ENCODE data around the gene HIRIP3. TPM values are rescaled to one million over a fixed set of nuclear protein-coding genes. Genes with fewer than 3 reads are reported as not detected.

HIRIP3 gene, protein sequence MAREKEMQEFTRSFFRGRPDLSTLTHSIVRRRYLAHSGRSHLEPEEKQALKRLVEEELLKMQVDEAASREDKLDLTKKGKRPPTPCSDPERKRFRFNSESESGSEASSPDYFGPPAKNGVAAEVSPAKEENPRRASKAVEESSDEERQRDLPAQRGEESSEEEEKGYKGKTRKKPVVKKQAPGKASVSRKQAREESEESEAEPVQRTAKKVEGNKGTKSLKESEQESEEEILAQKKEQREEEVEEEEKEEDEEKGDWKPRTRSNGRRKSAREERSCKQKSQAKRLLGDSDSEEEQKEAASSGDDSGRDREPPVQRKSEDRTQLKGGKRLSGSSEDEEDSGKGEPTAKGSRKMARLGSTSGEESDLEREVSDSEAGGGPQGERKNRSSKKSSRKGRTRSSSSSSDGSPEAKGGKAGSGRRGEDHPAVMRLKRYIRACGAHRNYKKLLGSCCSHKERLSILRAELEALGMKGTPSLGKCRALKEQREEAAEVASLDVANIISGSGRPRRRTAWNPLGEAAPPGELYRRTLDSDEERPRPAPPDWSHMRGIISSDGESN
- 18.9 to 21.2 TPM (median 21.1 TPM) in 3 replicates for total RNA-seq (2021)
- Bru-seq, nascent RNA, result percentile 82 among the genes with signal in this experiment
- long read RNA-seq, experiment 1, transcript HIRIP3-201 (7 exons, 3,388 nt), result major isoform, 75 of 108 reads
- long read RNA-seq, experiment 1, transcript HIRIP3-204 (6 exons, 988 nt), result minor isoform, 9 of 108 reads
- long read RNA-seq, experiment 1, partial matches to known transcripts, result 10 of 108 reads
- long read RNA-seq, experiment 1, other reads (novel, unspliced or antisense), result 14 of 108 reads
- long read RNA-seq, experiment 2, partial matches to known transcripts, result 27 of 34 reads
- long read RNA-seq, experiment 2, other reads (novel, unspliced or antisense), result 5 of 34 reads
- long read RNA-seq, experiment 3, transcript HIRIP3-201 (7 exons, 3,388 nt), result major isoform, 10 of 24 reads
- long read RNA-seq, experiment 3, transcript HIRIP3-204 (6 exons, 988 nt), result minor isoform, 9 of 24 reads
- long read RNA-seq, experiment 3, partial matches to known transcripts, result 1 of 24 reads
- long read RNA-seq, experiment 3, other reads (novel, unspliced or antisense), result 4 of 24 reads

DNA sequence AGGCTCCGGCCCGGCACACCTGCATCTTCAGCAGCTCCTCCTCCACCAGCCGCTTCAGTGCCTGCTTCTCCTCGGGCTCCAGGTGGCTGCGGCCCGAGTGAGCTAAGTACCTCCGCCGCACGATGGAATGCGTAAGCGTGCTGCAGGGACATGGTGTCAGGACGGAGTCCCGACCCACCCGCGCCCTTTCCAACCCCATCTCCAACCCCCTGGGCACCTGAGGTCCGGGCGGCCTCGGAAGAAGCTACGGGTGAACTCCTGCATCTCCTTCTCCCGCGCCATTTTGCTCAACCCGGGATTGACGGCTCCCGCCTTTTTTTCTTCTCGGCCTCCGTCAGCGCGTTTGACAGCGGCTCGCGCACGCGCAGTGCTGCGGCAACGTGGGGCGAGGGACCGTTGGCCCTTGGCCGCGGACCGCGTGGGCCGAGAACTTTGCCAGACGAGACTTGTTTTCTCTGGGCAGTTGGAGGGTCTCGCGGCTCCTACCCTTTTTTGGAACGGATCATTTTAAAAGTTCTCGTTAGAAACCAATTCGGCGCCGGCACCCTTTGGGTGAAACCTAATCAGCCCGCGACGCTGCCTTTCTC is at the start of gene HIRIP3:
Gene HIRIP3 (minus strand): TSS at position 294 of the 587 bp plus-strand sequence. CDS start 12 bp downstream, at position 282.
- H3K36me3 Mint-ChIP-seq, result peaks cover 14% of the 10 kb centered on the region
- ChIA-PET POLR2A (interaction anchor here (0.6 to 1.4 kb wide), 7 partner anchors 15 to 132 kb away, joined by 3 to 5 read pairs (median 3); partner anchors contain the start of genes ALDOA, ASPHD1, CDIPT and DOC2A), CTCF (interaction anchor here (0.7 to 1.2 kb wide), 6 partner anchors 22 to 180 kb away, joined by 3 to 4 read pairs (median 3); partner anchors contain the start of genes CDIPT, PAGR1, TAOK2 and TBX6)
- TF ChIP-seq CREB1 (CRISPR knock-in tag; IDR thresholded peaks at IDR 0.05), result peak; percentile 36; the same call in 1 of the 2 replicates
- no peak for TF ChIP-seq ZNF219 (CRISPR knock-in tag; IDR thresholded peaks at IDR 0.05; ENCODE audit: borderline replicate concordance)
- TF ChIP-seq USF1 (CRISPR knock-in tag; IDR thresholded peaks at IDR 0.05), result no peak
- TF ChIP-seq NR1H2 (CRISPR knock-in tag; IDR thresholded peaks at IDR 0.05), result no peak
- no peak for TF ChIP-seq USF2 (CRISPR knock-in tag; IDR thresholded peaks at IDR 0.05)
- TF ChIP-seq E2F1 (CRISPR knock-in tag; IDR thresholded peaks at IDR 0.05), result no peak
- no peak for TF ChIP-seq ZBTB43 (CRISPR knock-in tag; IDR thresholded peaks at IDR 0.05)
- TF ChIP-seq ZBTB21 (CRISPR knock-in tag; IDR thresholded peaks at IDR 0.05; ENCODE audit: borderline replicate concordance), result no peak
- peak; percentile 78; the same call in 1 of the 2 replicates for TF ChIP-seq ARID4B (CRISPR knock-in tag; IDR thresholded peaks at IDR 0.05; ENCODE audit: borderline replicate concordance)
- TF ChIP-seq ESRRA (CRISPR knock-in tag; IDR thresholded peaks at IDR 0.05; ENCODE audit: borderline replicate concordance), result no peak; the same call in 1 of the 2 replicates
- TF ChIP-seq JAZF1 (CRISPR knock-in tag; IDR thresholded peaks at IDR 0.05), result no peak
- peak; percentile 10; the same call in 1 of the 2 replicates for TF ChIP-seq SP1 (CRISPR knock-in tag; conservative IDR thresholded peaks at IDR 0.05)
- peak; percentile 65; the same call in 1 of the 2 replicates for TF ChIP-seq ZNF232 (CRISPR knock-in tag; IDR thresholded peaks at IDR 0.05)
- TF ChIP-seq, protein P1, sequence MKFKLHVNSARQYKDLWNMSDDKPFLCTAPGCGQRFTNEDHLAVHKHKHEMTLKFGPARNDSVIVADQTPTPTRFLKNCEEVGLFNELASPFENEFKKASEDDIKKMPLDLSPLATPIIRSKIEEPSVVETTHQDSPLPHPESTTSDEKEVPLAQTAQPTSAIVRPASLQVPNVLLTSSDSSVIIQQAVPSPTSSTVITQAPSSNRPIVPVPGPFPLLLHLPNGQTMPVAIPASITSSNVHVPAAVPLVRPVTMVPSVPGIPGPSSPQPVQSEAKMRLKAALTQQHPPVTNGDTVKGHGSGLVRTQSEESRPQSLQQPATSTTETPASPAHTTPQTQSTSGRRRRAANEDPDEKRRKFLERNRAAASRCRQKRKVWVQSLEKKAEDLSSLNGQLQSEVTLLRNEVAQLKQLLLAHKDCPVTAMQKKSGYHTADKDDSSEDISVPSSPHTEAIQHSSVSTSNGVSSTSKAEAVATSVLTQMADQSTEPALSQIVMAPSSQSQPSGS (CRISPR knock-in tag; IDR thresholded peaks at IDR 0.05; ENCODE audit: borderline replicate concordance, low read depth), result no peak
- TF ChIP-seq IRF2 (CRISPR knock-in tag; IDR thresholded peaks at IDR 0.05; ENCODE audit: borderline replicate concordance, low read depth), result no peak
- TF ChIP-seq NR3C1 (CRISPR knock-in tag; conservative IDR thresholded peaks at IDR 0.05; ENCODE audit: low read depth), result no peak
- no peak for TF ChIP-seq CBFB (CRISPR knock-in tag; IDR thresholded peaks at IDR 0.05; ENCODE audit: low read depth)
- peak; percentile 5; the same call in 1 of the 2 replicates for TF ChIP-seq ETV6 (CRISPR knock-in tag; IDR thresholded peaks at IDR 0.05)
- TF ChIP-seq TEAD4 (CRISPR knock-in tag; IDR thresholded peaks at IDR 0.05), result no peak
- no peak for TF ChIP-seq GTF2I (CRISPR knock-in tag; conservative IDR thresholded peaks at IDR 0.05)
- TF ChIP-seq, protein P2, sequence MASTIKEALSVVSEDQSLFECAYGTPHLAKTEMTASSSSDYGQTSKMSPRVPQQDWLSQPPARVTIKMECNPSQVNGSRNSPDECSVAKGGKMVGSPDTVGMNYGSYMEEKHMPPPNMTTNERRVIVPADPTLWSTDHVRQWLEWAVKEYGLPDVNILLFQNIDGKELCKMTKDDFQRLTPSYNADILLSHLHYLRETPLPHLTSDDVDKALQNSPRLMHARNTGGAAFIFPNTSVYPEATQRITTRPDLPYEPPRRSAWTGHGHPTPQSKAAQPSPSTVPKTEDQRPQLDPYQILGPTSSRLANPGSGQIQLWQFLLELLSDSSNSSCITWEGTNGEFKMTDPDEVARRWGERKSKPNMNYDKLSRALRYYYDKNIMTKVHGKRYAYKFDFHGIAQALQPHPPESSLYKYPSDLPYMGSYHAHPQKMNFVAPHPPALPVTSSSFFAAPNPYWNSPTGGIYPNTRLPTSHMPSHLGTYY (CRISPR knock-in tag; IDR thresholded peaks at IDR 0.05), result no peak
- TF ChIP-seq SMAD3 (CRISPR knock-in tag; IDR thresholded peaks at IDR 0.05; ENCODE audit: borderline replicate concordance), result no peak; the same call in 1 of the 2 replicates

More for the DNA sequence above, at the start of gene HIRIP3:
- no peaks in the 10 kb centered on the region for H3K27me3 Mint-ChIP-seq (ENCODE audit: low read depth)
- peaks cover 17% of the 10 kb centered on the region for H3K4me1 Mint-ChIP-seq
- DNase-seq (ENCODE audit: low spot score) (peak; percentile 77), ATAC-seq (peak; percentile 31)
- no peaks in the 10 kb centered on the region for H3K9me3 Mint-ChIP-seq
- H3K4me3 Mint-ChIP-seq, result peak within 1 kb of the TSS; percentile 94
- H3K27ac Mint-ChIP-seq, result peak within 1 kb of the TSS; percentile 97

Measured in WTC11 (cell line).